ENCODE results near the gene COL16A1.

COL16A1 gene

GRCh38 chr1:31640179-31640578, 63.6 kb downstream of the COL16A1 start:
- ChIA-PET POLR2A (interaction anchor here (1.0 kb wide), 1 partner anchor 11 kb away, joined by 4 read pairs; no protein-coding TSS in a partner anchor), CTCF (interaction anchor here (0.6 kb wide), 1 partner anchor 163 kb away, joined by 3 read pairs; no protein-coding TSS in a partner anchor)
- TF ChIP-seq PKNOX1 (IDR thresholded peaks at IDR 0.05) = no peak
- TF ChIP-seq CTBP1 (IDR thresholded peaks at IDR 0.05; ENCODE audit: borderline replicate concordance) = no peak
- TF ChIP-seq HDGF (IDR thresholded peaks at IDR 0.05; ENCODE audit: borderline replicate concordance) = no peak
- no peak for TF ChIP-seq FOXA1 (IDR thresholded peaks at IDR 0.05)
- TF ChIP-seq ARNT (IDR thresholded peaks at IDR 0.05) = no peak
- no peak for TF ChIP-seq L3MBTL2 (conservative IDR thresholded peaks at IDR 0.05)
- no peak for TF ChIP-seq NFRKB (IDR thresholded peaks at IDR 0.05)
- no peak for TF ChIP-seq SUZ12 (IDR thresholded peaks at IDR 0.05)
- TF ChIP-seq ZNF384 (IDR thresholded peaks at IDR 0.05) = no peak
- no peak for TF ChIP-seq SP1 (IDR thresholded peaks at IDR 0.05)
- DNase-seq (ENCODE audit: extremely low spot score) = no peak

GRCh38 chr1:31639543-31639942, 64.3 kb downstream of the COL16A1 start:
- no peak for DNase-seq (ENCODE audit: extremely low spot score)
- no peak for TF ChIP-seq ZNF384 (IDR thresholded peaks at IDR 0.05)
- TF ChIP-seq NFRKB (IDR thresholded peaks at IDR 0.05) = no peak
- no peak for TF ChIP-seq FOXK2 (IDR thresholded peaks at IDR 0.05)
- no peak for TF ChIP-seq SP1 (IDR thresholded peaks at IDR 0.05)
- TF ChIP-seq FOXA1 (IDR thresholded peaks at IDR 0.05) = no peak
- TF ChIP-seq L3MBTL2 (conservative IDR thresholded peaks at IDR 0.05) = no peak
- TF ChIP-seq TARDBP (IDR thresholded peaks at IDR 0.05) = no peak
- TF ChIP-seq CTBP1 (IDR thresholded peaks at IDR 0.05; ENCODE audit: borderline replicate concordance) = no peak
- TF ChIP-seq FOXM1 (IDR thresholded peaks at IDR 0.05; ENCODE audit: borderline replicate concordance) = no peak
- no peak for TF ChIP-seq SUZ12 (IDR thresholded peaks at IDR 0.05)
- no peak for TF ChIP-seq HDGF (IDR thresholded peaks at IDR 0.05; ENCODE audit: borderline replicate concordance)
- no peak for TF ChIP-seq ARNT (IDR thresholded peaks at IDR 0.05)
- TF ChIP-seq ELF4 (IDR thresholded peaks at IDR 0.05) = no peak
- no peak for TF ChIP-seq LEF1 (IDR thresholded peaks at IDR 0.05; ENCODE audit: borderline replicate concordance)
- no peak for TF ChIP-seq PKNOX1 (IDR thresholded peaks at IDR 0.05)
- no peak for TF ChIP-seq BHLHE40 (IDR thresholded peaks at IDR 0.05; ENCODE audit: borderline replicate concordance)
- ChIA-PET POLR2A (no interaction called here), CTCF (interaction anchor here (0.6 kb wide), 1 partner anchor 164 kb away, joined by 3 read pairs; no protein-coding TSS in a partner anchor)

GRCh38 chr1:31637915-31638673, 65.7 kb downstream of the COL16A1 start:
- no peak for TF ChIP-seq FOXM1 (IDR thresholded peaks at IDR 0.05; ENCODE audit: borderline replicate concordance)
- no peak for TF ChIP-seq ARNT (IDR thresholded peaks at IDR 0.05)
- no peak for TF ChIP-seq PKNOX1 (IDR thresholded peaks at IDR 0.05)
- no peak for TF ChIP-seq SUZ12 (IDR thresholded peaks at IDR 0.05)
- no peak for TF ChIP-seq SP1 (IDR thresholded peaks at IDR 0.05)
- no peak for TF ChIP-seq LEF1 (IDR thresholded peaks at IDR 0.05; ENCODE audit: borderline replicate concordance)
- TF ChIP-seq NFRKB (IDR thresholded peaks at IDR 0.05) = no peak
- no peak for TF ChIP-seq ELF4 (IDR thresholded peaks at IDR 0.05)
- TF ChIP-seq L3MBTL2 (conservative IDR thresholded peaks at IDR 0.05) = no peak
- no peak for TF ChIP-seq HDGF (IDR thresholded peaks at IDR 0.05; ENCODE audit: borderline replicate concordance)
- TF ChIP-seq ZNF384 (IDR thresholded peaks at IDR 0.05) = no peak
- no peak for TF ChIP-seq CTBP1 (IDR thresholded peaks at IDR 0.05; ENCODE audit: borderline replicate concordance)
- no peak for TF ChIP-seq FOXK2 (IDR thresholded peaks at IDR 0.05)
- TF ChIP-seq FOXA1 (IDR thresholded peaks at IDR 0.05) = no peak
- TF ChIP-seq TARDBP (IDR thresholded peaks at IDR 0.05) = no peak
- TF ChIP-seq BHLHE40 (IDR thresholded peaks at IDR 0.05; ENCODE audit: borderline replicate concordance) = no peak
- ChIA-PET POLR2A (no interaction called here), CTCF (interaction anchor here (0.6 to 1.4 kb wide), 2 partner anchors 19 to 470 kb away, joined by 3 read pairs; partner anchors contain the start of gene KPNA6)
- DNase-seq (ENCODE audit: extremely low spot score) = no peak

- peak; percentile 74 for DNase-seq (ENCODE audit: extremely low spot score)
- TF ChIP-seq ARNT (IDR thresholded peaks at IDR 0.05) = no peak
- no peak for TF ChIP-seq TARDBP (IDR thresholded peaks at IDR 0.05)
- TF ChIP-seq FOXM1 (IDR thresholded peaks at IDR 0.05; ENCODE audit: borderline replicate concordance) = no peak
- TF ChIP-seq HDGF (IDR thresholded peaks at IDR 0.05; ENCODE audit: borderline replicate concordance) = no peak
- no peak for TF ChIP-seq ELF4 (IDR thresholded peaks at IDR 0.05)
- TF ChIP-seq BHLHE40 (IDR thresholded peaks at IDR 0.05; ENCODE audit: borderline replicate concordance) = no peak
- TF ChIP-seq L3MBTL2 (conservative IDR thresholded peaks at IDR 0.05) = no peak
- TF ChIP-seq LEF1 (IDR thresholded peaks at IDR 0.05; ENCODE audit: borderline replicate concordance) = no peak
- TF ChIP-seq CTBP1 (IDR thresholded peaks at IDR 0.05; ENCODE audit: borderline replicate concordance) = no peak
- TF ChIP-seq SUZ12 (IDR thresholded peaks at IDR 0.05) = no peak
- TF ChIP-seq FOXK2 (IDR thresholded peaks at IDR 0.05) = no peak
- no peak for TF ChIP-seq ZNF384 (IDR thresholded peaks at IDR 0.05)
- CTCF ChIA-PET = interaction anchor here (0.6 to 1.9 kb wide), 5 partner anchors 10 to 244 kb away, joined by 3 to 7 read pairs (median 3); partner anchors contain the start of gene PEF1
- POLR2A ChIA-PET = interaction anchor here (0.9 kb wide), 1 partner anchor 9 kb away, joined by 3 read pairs; no protein-coding TSS in a partner anchor
Observed at GRCh38 chr1:31633117-31633516, 70.7 kb downstream of the COL16A1 start.

- POLR2A ChIA-PET = interaction anchor here (0.7 to 0.9 kb wide), 2 partner anchors 10 to 12 kb away, joined by 3 read pairs; partner anchors contain the start of gene PEF1
Observed at GRCh38 chr1:31632649-31633048, 71.2 kb downstream of the COL16A1 start.

More at GRCh38 chr1:31632649-31633048, 71.2 kb downstream of the COL16A1 start:
- DNase-seq (ENCODE audit: extremely low spot score) = no peak
- CTCF ChIA-PET = interaction anchor here (0.6 to 1.9 kb wide), 4 partner anchors 9 to 29 kb away, joined by 3 to 7 read pairs (median 3); partner anchors contain the start of gene PEF1
- TF ChIP-seq PKNOX1 (IDR thresholded peaks at IDR 0.05) (no peak), SUZ12 (IDR thresholded peaks at IDR 0.05) (no peak), ELF4 (IDR thresholded peaks at IDR 0.05) (no peak), ARNT (IDR thresholded peaks at IDR 0.05) (no peak), HDGF (IDR thresholded peaks at IDR 0.05; ENCODE audit: borderline replicate concordance) (no peak), TARDBP (IDR thresholded peaks at IDR 0.05) (no peak), SP1 (IDR thresholded peaks at IDR 0.05) (no peak), FOXK2 (IDR thresholded peaks at IDR 0.05) (no peak), NFRKB (IDR thresholded peaks at IDR 0.05) (no peak), BHLHE40 (IDR thresholded peaks at IDR 0.05; ENCODE audit: borderline replicate concordance) (no peak), FOXM1 (IDR thresholded peaks at IDR 0.05; ENCODE audit: borderline replicate concordance) (no peak), L3MBTL2 (conservative IDR thresholded peaks at IDR 0.05) (no peak), CTBP1 (IDR thresholded peaks at IDR 0.05; ENCODE audit: borderline replicate concordance) (no peak), FOXA1 (IDR thresholded peaks at IDR 0.05) (no peak), ZNF384 (IDR thresholded peaks at IDR 0.05) (no peak)

Data from HEK293T (cell line).